Measurements from ENCODE around the gene GDPD5.

DNA sequence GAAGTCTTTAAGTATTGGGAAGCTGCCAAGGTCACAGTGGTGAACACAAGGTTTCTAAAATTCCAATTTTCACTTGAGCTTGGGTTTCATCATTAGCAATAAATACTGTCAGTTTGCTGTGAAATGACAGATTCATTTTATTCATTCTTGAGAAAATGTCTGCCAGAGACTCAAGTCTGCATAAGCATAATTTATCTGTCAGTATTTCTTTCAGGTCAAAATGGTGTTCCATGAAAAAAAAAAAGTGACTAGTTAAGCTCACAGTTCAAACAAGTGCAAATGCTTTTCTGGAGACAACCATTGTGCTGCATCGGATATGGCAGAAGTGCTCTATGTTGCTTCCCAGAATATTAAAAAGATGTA is 8.1 kb upstream of the GDPD5 start:
- TF ChIP-seq, protein P1, sequence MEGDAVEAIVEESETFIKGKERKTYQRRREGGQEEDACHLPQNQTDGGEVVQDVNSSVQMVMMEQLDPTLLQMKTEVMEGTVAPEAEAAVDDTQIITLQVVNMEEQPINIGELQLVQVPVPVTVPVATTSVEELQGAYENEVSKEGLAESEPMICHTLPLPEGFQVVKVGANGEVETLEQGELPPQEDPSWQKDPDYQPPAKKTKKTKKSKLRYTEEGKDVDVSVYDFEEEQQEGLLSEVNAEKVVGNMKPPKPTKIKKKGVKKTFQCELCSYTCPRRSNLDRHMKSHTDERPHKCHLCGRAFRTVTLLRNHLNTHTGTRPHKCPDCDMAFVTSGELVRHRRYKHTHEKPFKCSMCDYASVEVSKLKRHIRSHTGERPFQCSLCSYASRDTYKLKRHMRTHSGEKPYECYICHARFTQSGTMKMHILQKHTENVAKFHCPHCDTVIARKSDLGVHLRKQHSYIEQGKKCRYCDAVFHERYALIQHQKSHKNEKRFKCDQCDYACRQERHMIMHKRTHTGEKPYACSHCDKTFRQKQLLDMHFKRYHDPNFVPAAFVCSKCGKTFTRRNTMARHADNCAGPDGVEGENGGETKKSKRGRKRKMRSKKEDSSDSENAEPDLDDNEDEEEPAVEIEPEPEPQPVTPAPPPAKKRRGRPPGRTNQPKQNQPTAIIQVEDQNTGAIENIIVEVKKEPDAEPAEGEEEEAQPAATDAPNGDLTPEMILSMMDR (IDR thresholded peaks at IDR 0.05), result no peak
- no peak for TF ChIP-seq POLR2A (IDR thresholded peaks at IDR 0.05)

All from adrenal gland (tissue), 5 donors.